Activated T-cell treated with anti-CD3 and anti-CD28 coated beads for 4 hours (primary cell): ENCODE results near the gene CXXC4.

Experiments
- DNase-seq: peaks from one replicate; pipeline ENCODE4 v3.0.0-alpha.2; 2020

Gene CXXC4

GRCh38 chr4:104494822-104495559 is at the start of gene CXXC4:
Gene CXXC4, minus strand, starts transcription at chr4:104494894. Its CDS starts 3,092 bp downstream, at chr4:104491802.
- no peak for DNase-seq

- DNase-seq, result no peak
Measured at GRCh38 chr4:104533156-104533555, 38.5 kb upstream of the CXXC4 start.

GRCh38 chr4:104532677-104533076 is 38.0 kb upstream of the CXXC4 start:
- no peak for DNase-seq

- no peak for DNase-seq
Measured at GRCh38 chr4:104531390-104531789, 36.7 kb upstream of the CXXC4 start.

GRCh38 chr4:104530426-104530825 is 35.7 kb upstream of the CXXC4 start:
- no peak for DNase-seq

- no peak for DNase-seq
Measured at GRCh38 chr4:104524591-104524990, 29.9 kb upstream of the CXXC4 start.

GRCh38 chr4:104524026-104524425 is 29.3 kb upstream of the CXXC4 start:
- DNase-seq, result no peak

- DNase-seq, result no peak
Measured at GRCh38 chr4:104519588-104519987, 24.9 kb upstream of the CXXC4 start.

- DNase-seq, result no peak
Measured at GRCh38 chr4:104516884-104517283, 22.2 kb upstream of the CXXC4 start.

GRCh38 chr4:104508224-104508623 is 13.5 kb upstream of the CXXC4 start:
- DNase-seq, result no peak

- no peak for DNase-seq
Measured at GRCh38 chr4:104507112-104507511, 12.4 kb upstream of the CXXC4 start.

- DNase-seq, result no peak
Measured at GRCh38 chr4:104504536-104504935, 9.8 kb upstream of the CXXC4 start.

GRCh38 chr4:104502471-104502870 is 7.8 kb upstream of the CXXC4 start:
- DNase-seq, result no peak

- DNase-seq, result no peak
Measured at GRCh38 chr4:104501290-104501689, 6.6 kb upstream of the CXXC4 start.

- DNase-seq, result no peak
Measured at GRCh38 chr4:104500442-104500841, 5.7 kb upstream of the CXXC4 start.

GRCh38 chr4:104494185-104494584 is 509 bp downstream of the CXXC4 start:
- no peak for DNase-seq

- DNase-seq, result no peak
Measured at GRCh38 chr4:104493081-104493831, 1.4 kb downstream of the CXXC4 start.

GRCh38 chr4:104492183-104492771 is 2.4 kb downstream of the CXXC4 start:
- no peak for DNase-seq

GRCh38 chr4:104491481-104492182 is 3.1 kb downstream of the CXXC4 start:
- DNase-seq, result peak; percentile 7

- peak; percentile 39 for DNase-seq
Measured at GRCh38 chr4:104490770-104491480, 3.8 kb downstream of the CXXC4 start.

GRCh38 chr4:104490096-104490769 is 4.5 kb downstream of the CXXC4 start:
- no peak for DNase-seq

- no peak for DNase-seq
Measured at GRCh38 chr4:104489731-104490095, 5.0 kb downstream of the CXXC4 start.
